ENCODE data around the gene ID3.

ID3 gene

GRCh38 chr1:23559136-23559984 is at the start of gene ID3:
Gene ID3, minus strand, starts transcription at chr1:23559501. Its CDS starts 75 bp downstream, at chr1:23559426.
- peak within 1 kb of the TSS; percentile 99 for H3K27ac ChIP-seq (ENCODE audit: low read length)
- H3K4me3 ChIP-seq (ENCODE audit: low read length in 2 of 2), result peak within 1 kb of the TSS; percentile 84 to 95
- peaks cover 86% of the 10 kb centered on the region for H3K4me1 ChIP-seq (ENCODE audit: control insufficient read depth, insufficient read depth, low read length)
- H3K9me3 ChIP-seq (ENCODE audit: control insufficient read depth in 2 of 2, low read length in 2 of 2), result no peaks in the 10 kb centered on the region
- peak within 1 kb of the TSS; percentile 85 to 93 for H3K9ac ChIP-seq (ENCODE audit: low read length in 2 of 2)
- no peaks in the 10 kb centered on the region for H3K36me3 ChIP-seq (ENCODE audit: control insufficient read depth in 2 of 2, insufficient read depth in 2 of 2, low read length in 2 of 2)
- H3K27me3 ChIP-seq (ENCODE audit: control insufficient read depth in 1 of 2, insufficient read depth in 2 of 2, low read length in 2 of 2), result no peaks in the 10 kb centered on the region

GRCh38 chr1:23607944-23608343 is 48.6 kb upstream of the ID3 start:
- no peak overlapping the region for H3K27ac ChIP-seq (ENCODE audit: low read length)
- no peaks in the 10 kb centered on the region for H3K36me3 ChIP-seq (ENCODE audit: control insufficient read depth in 2 of 2, insufficient read depth in 2 of 2, low read length in 2 of 2)
- no peak overlapping the region for H3K4me3 ChIP-seq (ENCODE audit: low read length in 2 of 2)

GRCh38 chr1:23601968-23602876 is 42.9 kb upstream of the ID3 start:
- no peak overlapping the region for H3K9ac ChIP-seq (ENCODE audit: low read length in 2 of 2)
- H3K9me3 ChIP-seq (ENCODE audit: control insufficient read depth in 2 of 2, low read length in 2 of 2), result no peaks in the 10 kb centered on the region
- H3K4me3 ChIP-seq (ENCODE audit: low read length in 2 of 2), result no peak overlapping the region
- no peak overlapping the region for H3K27ac ChIP-seq (ENCODE audit: low read length)
- H3K4me1 ChIP-seq (ENCODE audit: control insufficient read depth, insufficient read depth, low read length), result no peaks in the 10 kb centered on the region
- no peaks in the 10 kb centered on the region for H3K36me3 ChIP-seq (ENCODE audit: control insufficient read depth in 2 of 2, insufficient read depth in 2 of 2, low read length in 2 of 2)
- H3K27me3 ChIP-seq (ENCODE audit: control insufficient read depth in 1 of 2, insufficient read depth in 2 of 2, low read length in 2 of 2), result no peaks in the 10 kb centered on the region

More at GRCh38 chr1:23607944-23608343, 48.6 kb upstream of the ID3 start:
- no peaks in the 10 kb centered on the region for H3K9me3 ChIP-seq (ENCODE audit: control insufficient read depth in 2 of 2, low read length in 2 of 2)
- H3K9ac ChIP-seq (ENCODE audit: low read length in 2 of 2), result no peak overlapping the region
- H3K27me3 ChIP-seq (ENCODE audit: control insufficient read depth in 1 of 2, insufficient read depth in 2 of 2, low read length in 2 of 2), result no peaks in the 10 kb centered on the region
- no peaks in the 10 kb centered on the region for H3K4me1 ChIP-seq (ENCODE audit: control insufficient read depth, insufficient read depth, low read length)

- no peaks in the 10 kb centered on the region for H3K27me3 ChIP-seq (ENCODE audit: control insufficient read depth in 1 of 2, insufficient read depth in 2 of 2, low read length in 2 of 2)
- no peak overlapping the region for H3K4me3 ChIP-seq (ENCODE audit: low read length in 2 of 2)
- H3K9ac ChIP-seq (ENCODE audit: low read length in 2 of 2), result no peak overlapping the region
- H3K27ac ChIP-seq (ENCODE audit: low read length), result no peak overlapping the region
- no peaks in the 10 kb centered on the region for H3K9me3 ChIP-seq (ENCODE audit: control insufficient read depth in 2 of 2, low read length in 2 of 2)
- H3K4me1 ChIP-seq (ENCODE audit: control insufficient read depth, insufficient read depth, low read length), result no peaks in the 10 kb centered on the region
- no peaks in the 10 kb centered on the region for H3K36me3 ChIP-seq (ENCODE audit: control insufficient read depth in 2 of 2, insufficient read depth in 2 of 2, low read length in 2 of 2)
Observed at GRCh38 chr1:23601135-23601967, 42.0 kb upstream of the ID3 start.

GRCh38 chr1:23600283-23600682 is 41.0 kb upstream of the ID3 start:
- Histone ChIP-seq H3K36me3 (ENCODE audit: control insufficient read depth in 2 of 2, insufficient read depth in 2 of 2, low read length in 2 of 2) (no peaks in the 10 kb centered on the region), H3K4me1 (ENCODE audit: control insufficient read depth, insufficient read depth, low read length) (no peaks in the 10 kb centered on the region), H3K9ac (ENCODE audit: low read length in 2 of 2) (no peak overlapping the region), H3K9me3 (ENCODE audit: control insufficient read depth in 2 of 2, low read length in 2 of 2) (no peaks in the 10 kb centered on the region), H3K27ac (ENCODE audit: low read length) (no peak overlapping the region), H3K4me3 (ENCODE audit: low read length in 2 of 2) (no peak overlapping the region), H3K27me3 (ENCODE audit: control insufficient read depth in 1 of 2, insufficient read depth in 2 of 2, low read length in 2 of 2) (no peaks in the 10 kb centered on the region)

GRCh38 chr1:23599125-23599524 is 39.8 kb upstream of the ID3 start:
- Histone ChIP-seq H3K9me3 (ENCODE audit: control insufficient read depth in 2 of 2, low read length in 2 of 2) (no peaks in the 10 kb centered on the region), H3K36me3 (ENCODE audit: control insufficient read depth in 2 of 2, insufficient read depth in 2 of 2, low read length in 2 of 2) (no peaks in the 10 kb centered on the region), H3K27ac (ENCODE audit: low read length) (no peak overlapping the region), H3K4me1 (ENCODE audit: control insufficient read depth, insufficient read depth, low read length) (no peaks in the 10 kb centered on the region), H3K4me3 (ENCODE audit: low read length in 2 of 2) (no peak overlapping the region), H3K9ac (ENCODE audit: low read length in 2 of 2) (no peak overlapping the region), H3K27me3 (ENCODE audit: control insufficient read depth in 1 of 2, insufficient read depth in 2 of 2, low read length in 2 of 2) (no peaks in the 10 kb centered on the region)

- H3K4me1 ChIP-seq (ENCODE audit: control insufficient read depth, insufficient read depth, low read length), result no peaks in the 10 kb centered on the region
- no peak overlapping the region for H3K9ac ChIP-seq (ENCODE audit: low read length in 2 of 2)
- no peaks in the 10 kb centered on the region for H3K36me3 ChIP-seq (ENCODE audit: control insufficient read depth in 2 of 2, insufficient read depth in 2 of 2, low read length in 2 of 2)
- no peak overlapping the region for H3K4me3 ChIP-seq (ENCODE audit: low read length in 2 of 2)
- no peaks in the 10 kb centered on the region for H3K9me3 ChIP-seq (ENCODE audit: control insufficient read depth in 2 of 2, low read length in 2 of 2)
- no peaks in the 10 kb centered on the region for H3K27me3 ChIP-seq (ENCODE audit: control insufficient read depth in 1 of 2, insufficient read depth in 2 of 2, low read length in 2 of 2)
- no peak overlapping the region for H3K27ac ChIP-seq (ENCODE audit: low read length)
Observed at GRCh38 chr1:23598424-23598823, 39.1 kb upstream of the ID3 start.

- no peaks in the 10 kb centered on the region for H3K4me1 ChIP-seq (ENCODE audit: control insufficient read depth, insufficient read depth, low read length)
- H3K27me3 ChIP-seq (ENCODE audit: control insufficient read depth in 1 of 2, insufficient read depth in 2 of 2, low read length in 2 of 2), result no peaks in the 10 kb centered on the region
- H3K36me3 ChIP-seq (ENCODE audit: control insufficient read depth in 2 of 2, insufficient read depth in 2 of 2, low read length in 2 of 2), result no peaks in the 10 kb centered on the region
- H3K4me3 ChIP-seq (ENCODE audit: low read length in 2 of 2), result no peak overlapping the region
- no peak overlapping the region for H3K27ac ChIP-seq (ENCODE audit: low read length)
- no peak overlapping the region for H3K9ac ChIP-seq (ENCODE audit: low read length in 2 of 2)
- H3K9me3 ChIP-seq (ENCODE audit: control insufficient read depth in 2 of 2, low read length in 2 of 2), result no peaks in the 10 kb centered on the region
Observed at GRCh38 chr1:23597635-23598388, 38.5 kb upstream of the ID3 start.

- no peaks in the 10 kb centered on the region for H3K36me3 ChIP-seq (ENCODE audit: control insufficient read depth in 2 of 2, insufficient read depth in 2 of 2, low read length in 2 of 2)
- no peak overlapping the region for H3K27ac ChIP-seq (ENCODE audit: low read length)
- no peak overlapping the region for H3K9ac ChIP-seq (ENCODE audit: low read length in 2 of 2)
- no peaks in the 10 kb centered on the region for H3K27me3 ChIP-seq (ENCODE audit: control insufficient read depth in 1 of 2, insufficient read depth in 2 of 2, low read length in 2 of 2)
- no peak overlapping the region for H3K4me3 ChIP-seq (ENCODE audit: low read length in 2 of 2)
- H3K9me3 ChIP-seq (ENCODE audit: control insufficient read depth in 2 of 2, low read length in 2 of 2), result no peaks in the 10 kb centered on the region
- peaks cover 3% of the 10 kb centered on the region for H3K4me1 ChIP-seq (ENCODE audit: control insufficient read depth, insufficient read depth, low read length)
Observed at GRCh38 chr1:23596382-23597358, 37.4 kb upstream of the ID3 start.
